Endodermal cell (in vitro differentiated cells): ENCODE results near the gene TYW1B. TPM values are rescaled to one million over a fixed set of nuclear protein-coding genes. Genes with fewer than 3 reads are reported as not detected.
"Not testable (repeated sequence)": the region's sequence is repeated elsewhere in the genome, so short reads cannot be mapped to it uniquely, and the experiment has no call there.

Experiments
- DNase-seq: peaks from one replicate; pipeline ENCODE4 v3.0.0-alpha.2; 2017
- H3K27ac ChIP-seq: 2 replicates; pipeline ENCODE4 v1.5.1; 2013; ENCODE audit warnings: mild to moderate bottlenecking, low read depth, low read length, moderate library complexity
- H3K27me3 ChIP-seq: 2 replicates; pipeline ENCODE4 v1.6.1; 2013; ENCODE audit warnings: mild to moderate bottlenecking, low read length, moderate library complexity; ENCODE audit not compliant: insufficient read depth, control insufficient read depth, poor library complexity, severe bottlenecking
- H3K36me3 ChIP-seq: 2 replicates; pipeline ENCODE4 v1.7.0; 2013; ENCODE audit warnings: mild to moderate bottlenecking, low read length, moderate library complexity; ENCODE audit not compliant: control insufficient read depth, insufficient read depth
- H3K4me1 ChIP-seq: one replicate; pipeline ENCODE4 v1.7.0; 2013; ENCODE audit warnings: low read length; ENCODE audit not compliant: control insufficient read depth, insufficient read depth
- H3K4me3 ChIP-seq: 2 replicates; pipeline ENCODE4 v1.5.1; 2013; ENCODE audit warnings: mild to moderate bottlenecking, low read length, moderate library complexity
- H3K9ac ChIP-seq: 2 replicates; pipeline ENCODE4 v1.6.1; 2013; ENCODE audit warnings: mild to moderate bottlenecking, low read length, moderate library complexity; ENCODE audit not compliant: poor library complexity, severe bottlenecking; ENCODE audit errors: extremely low read depth
- H3K9me3 ChIP-seq: 2 replicates; pipeline ENCODE4 v1.6.1; 2013; ENCODE audit warnings: mild to moderate bottlenecking, low read length, moderate library complexity; ENCODE audit not compliant: control insufficient read depth
- H3K27ac Mint-ChIP-seq: 2 replicates; pipeline ENCODE4 v1.8.0; 2020; ENCODE audit warnings: mixed read lengths
- H3K27me3 Mint-ChIP-seq: 2 replicates; pipeline ENCODE4 v1.8.0; 2021; ENCODE audit warnings: mild to moderate bottlenecking, mixed read lengths; ENCODE audit not compliant: insufficient read depth
- H3K36me3 Mint-ChIP-seq: 2 replicates; pipeline ENCODE4 v1.8.0; 2020; ENCODE audit warnings: low read depth, mixed read lengths
- H3K4me1 Mint-ChIP-seq: 2 replicates; pipeline ENCODE4 v1.8.0; 2020; ENCODE audit warnings: mixed read lengths
- H3K4me3 Mint-ChIP-seq: 2 replicates; pipeline ENCODE4 v1.8.0; 2020; ENCODE audit warnings: mild to moderate bottlenecking, moderate library complexity, mixed read lengths
- H3K9me3 Mint-ChIP-seq: 2 replicates; pipeline ENCODE4 v1.8.0; 2020; ENCODE audit warnings: mild to moderate bottlenecking, mixed read lengths
- CTCF ChIP-seq: fragments of 200-600 bp; sonication (generic); conservative IDR thresholded peaks from 2 replicates; pipeline ENCODE4 v1.5.0; 2021; ENCODE audit warnings: antibody characterized with exemption, mild to moderate bottlenecking
- WGBS, 2 experiments: methylation state at CpG; one replicate each; pipeline versions ENCODE4 v1.1.5 to v1.1.7; 2013; ENCODE audit warnings: missing lambda C conversion rate in 2 of 2, mixed read lengths in 1 of 2; ENCODE audit not compliant: insufficient coverage in 1 of 2, insufficient read length in 1 of 2; 5-methylcytosine and 5-hydroxymethylcytosine counted together
- total RNA-seq, 2 donors: library from RNA; stranded (reverse); fragmentation: NEBNext Ultra II Directional in 1 of 2; extraction: Animal tissue kit (Norgen Biotek cat#: 25700) in 1 of 2; gene quantifications; 2 replicates in 1 of 2; 3 replicates in 1 of 2; pipeline ENCODE4 v1.2.1, GENCODE V29; 2021

TYW1B gene
- total RNA-seq, 2 donors from 2014 or later: 3.7 to 3.9 TPM

GRCh38 chr7:72711927-72712326 is 116.1 kb downstream of the TYW1B start:
- not testable (repeated sequence) for H3K27me3 ChIP-seq, H3K27ac Mint-ChIP-seq, DNase-seq, H3K9me3 ChIP-seq, H3K4me3 ChIP-seq, H3K9me3 Mint-ChIP-seq, H3K27me3 Mint-ChIP-seq, H3K36me3 ChIP-seq, H3K4me3 Mint-ChIP-seq, H3K27ac ChIP-seq, H3K4me1 ChIP-seq, H3K9ac ChIP-seq
- peaks cover 27% of the 10 kb centered on the region for H3K36me3 Mint-ChIP-seq
- WGBS, 2 experiments: 100% methylated on average over 1 of the region's 3 CpGs; no CpG with 5 or more reads in 1 of the 2 experiments
- peaks cover 12% of the 10 kb centered on the region for H3K4me1 Mint-ChIP-seq

GRCh38 chr7:72710983-72711382 is 117.0 kb downstream of the TYW1B start:
- no peak overlapping the region for H3K4me3 Mint-ChIP-seq
- H3K27me3 Mint-ChIP-seq: no peaks in the 10 kb centered on the region
- Histone ChIP-seq H3K4me1 (no peaks in the 10 kb centered on the region), H3K9ac (no peak overlapping the region), H3K27ac (no peak overlapping the region), H3K9me3 (no peaks in the 10 kb centered on the region), H3K27me3 (no peaks in the 10 kb centered on the region), H3K4me3 (no peak overlapping the region), H3K36me3 (no peaks in the 10 kb centered on the region)
- WGBS, 2 experiments: 86% methylated on average over 4 of the region's 4 CpGs; no CpG with 5 or more reads in 1 of the 2 experiments
- H3K9me3 Mint-ChIP-seq: peaks cover 6% of the 10 kb centered on the region
- peaks cover 12% of the 10 kb centered on the region for H3K4me1 Mint-ChIP-seq
- no peak for TF ChIP-seq CTCF
- no peak overlapping the region for H3K27ac Mint-ChIP-seq
- DNase-seq: no peak
- H3K36me3 Mint-ChIP-seq: peaks cover 29% of the 10 kb centered on the region

- H3K27me3 ChIP-seq: no peaks in the 10 kb centered on the region
- H3K9ac ChIP-seq: no peak overlapping the region
- peaks cover 15% of the 10 kb centered on the region for H3K4me1 Mint-ChIP-seq
- no peaks in the 10 kb centered on the region for H3K9me3 ChIP-seq
- no peaks in the 10 kb centered on the region for H3K4me1 ChIP-seq
- no peak overlapping the region for H3K4me3 Mint-ChIP-seq
- H3K4me3 ChIP-seq: no peak overlapping the region
- 94 to 100% methylated on average over 3 to 8 of the region's 8 CpGs for WGBS, 2 experiments
- H3K9me3 Mint-ChIP-seq: peaks cover 6% of the 10 kb centered on the region
- H3K36me3 Mint-ChIP-seq: peaks cover 29% of the 10 kb centered on the region
- no peak for DNase-seq
- no peak for TF ChIP-seq CTCF
- no peak overlapping the region for H3K27ac ChIP-seq
- no peaks in the 10 kb centered on the region for H3K27me3 Mint-ChIP-seq
- no peak overlapping the region for H3K27ac Mint-ChIP-seq
- no peaks in the 10 kb centered on the region for H3K36me3 ChIP-seq
Observed at GRCh38 chr7:72709909-72710308, 118.1 kb downstream of the TYW1B start.

- not testable (repeated sequence) for H3K4me3 ChIP-seq, DNase-seq, H3K9me3 ChIP-seq, H3K36me3 ChIP-seq, H3K9ac ChIP-seq, H3K27ac ChIP-seq, H3K9me3 Mint-ChIP-seq, H3K4me1 ChIP-seq, H3K27me3 ChIP-seq, H3K27me3 Mint-ChIP-seq, H3K4me3 Mint-ChIP-seq, H3K27ac Mint-ChIP-seq
- H3K36me3 Mint-ChIP-seq: peaks cover 29% of the 10 kb centered on the region
- 73% methylated on average over 3 of the region's 3 CpGs; no CpG with 5 or more reads in 1 of the 2 experiments for WGBS, 2 experiments
- peaks cover 17% of the 10 kb centered on the region for H3K4me1 Mint-ChIP-seq
Observed at GRCh38 chr7:72708371-72709050, 119.5 kb downstream of the TYW1B start.
